Prostate gland (tissue), 2 donors: ENCODE results near the gene HGF. TPM values are rescaled to one million over a fixed set of nuclear protein-coding genes. Genes with fewer than 3 reads are reported as not detected.

Source experiments
- DNase-seq: peaks from one replicate; pipeline ENCODE4 v3.0.0-alpha.2; 2019; ENCODE audit warnings: low spot score
- H3K27ac ChIP-seq, 2 donors: fragments of 200-600 bp; sonication (generic); 2 replicates each; pipeline ENCODE4 v1.5.1; 2017 to 2019
- H3K27me3 ChIP-seq: fragments of 200-600 bp; sonication (generic); replicated peaks from 2 replicates; pipeline ENCODE4 v1.5.1; 2019; ENCODE audit not compliant: insufficient read depth
- H3K36me3 ChIP-seq, 2 donors: fragments of 200-600 bp; sonication (generic); 1 replicate in 1 of 2; 2 replicates in 1 of 2; pipeline versions ENCODE4 v1.5.1 to v1.8.1; 2017 to 2019
- H3K4me1 ChIP-seq: fragments of 200-600 bp; sonication (generic); replicated peaks from 2 replicates; pipeline ENCODE4 v1.5.1; 2019
- H3K4me3 ChIP-seq, 2 donors: fragments of 200-600 bp; sonication (generic); 2 replicates each; pipeline ENCODE4 v1.5.1; 2017 to 2019
- H3K9me3 ChIP-seq: fragments of 200-600 bp; sonication (generic); 2 replicates; pipeline ENCODE4 v1.5.1; 2017
- POLR2A ChIP-seq: fragments of 450-650 bp; IDR thresholded peaks from one replicate; pipeline ENCODE4 v1.6.1; 2016; ENCODE audit warnings: antibody characterized with exemption, mild to moderate bottlenecking
- POLR2AphosphoS5 ChIP-seq: sonication (generic); formaldehyde crosslinking; IDR thresholded peaks from one replicate; pipeline ENCODE4 v1.6.1; 2017; ENCODE audit warnings: antibody characterized with exemption
- WGBS: methylation state at CpG from one replicate; pipeline ENCODE4 v1.1.5; 2018; 5-methylcytosine and 5-hydroxymethylcytosine counted together
- intact Hi-C: fragments of 100-400 bp; cut with DNase I; formaldehyde crosslinking; loops from one replicate; pipeline ENCODE4 v1.14.2; 2022
- total RNA-seq, 2 donors: library from RNA; depleted of rRNA; stranded (reverse); fragments of >200 nt; gene quantifications; one replicate each; pipeline ENCODE4 v1.1.0, GENCODE V29; 2016
- TF ChIP-seq, protein P1 (sequence below), 4 experiments: fragments of 200-600 bp in 2 of 4; fragments of 450-650 bp in 2 of 4; sonication (generic) in 2 of 4; IDR thresholded peaks; 1 replicate in 3 of 4; 2 replicates in 1 of 4; pipeline ENCODE4 v1.5.1; 2016 to 2019; ENCODE audit warnings: antibody characterized with exemption in 4 of 4, mild to moderate bottlenecking in 2 of 4, moderate library complexity in 2 of 4

The HGF gene
- total RNA-seq, 2 donors from 2014 or later: 7.5 to 8.1 TPM

DNA sequence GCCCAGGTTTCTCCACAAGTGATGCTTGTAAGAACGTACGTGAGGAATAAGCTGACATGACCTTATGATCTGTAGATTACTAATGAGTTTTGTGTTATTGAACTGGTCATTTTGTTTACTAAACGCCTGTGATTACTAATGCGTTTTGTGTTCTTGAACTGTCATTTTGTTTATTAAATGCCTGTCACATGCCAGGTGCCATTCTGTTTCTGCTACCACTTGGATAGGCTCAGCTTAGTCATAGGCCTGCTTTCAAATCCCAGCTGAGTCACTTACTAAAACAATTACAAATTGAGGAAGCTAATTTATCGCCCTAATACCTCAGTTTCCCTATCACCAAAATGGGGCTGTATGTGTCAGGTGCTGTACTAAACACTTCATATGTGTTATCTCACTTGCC is 4.7 kb upstream of the HGF start:
- 91% methylated on average over 5 of the region's 5 CpGs for WGBS
- TF ChIP-seq POLR2A (no peak), POLR2AphosphoS5 (no peak)
- TF ChIP-seq, protein P1, sequence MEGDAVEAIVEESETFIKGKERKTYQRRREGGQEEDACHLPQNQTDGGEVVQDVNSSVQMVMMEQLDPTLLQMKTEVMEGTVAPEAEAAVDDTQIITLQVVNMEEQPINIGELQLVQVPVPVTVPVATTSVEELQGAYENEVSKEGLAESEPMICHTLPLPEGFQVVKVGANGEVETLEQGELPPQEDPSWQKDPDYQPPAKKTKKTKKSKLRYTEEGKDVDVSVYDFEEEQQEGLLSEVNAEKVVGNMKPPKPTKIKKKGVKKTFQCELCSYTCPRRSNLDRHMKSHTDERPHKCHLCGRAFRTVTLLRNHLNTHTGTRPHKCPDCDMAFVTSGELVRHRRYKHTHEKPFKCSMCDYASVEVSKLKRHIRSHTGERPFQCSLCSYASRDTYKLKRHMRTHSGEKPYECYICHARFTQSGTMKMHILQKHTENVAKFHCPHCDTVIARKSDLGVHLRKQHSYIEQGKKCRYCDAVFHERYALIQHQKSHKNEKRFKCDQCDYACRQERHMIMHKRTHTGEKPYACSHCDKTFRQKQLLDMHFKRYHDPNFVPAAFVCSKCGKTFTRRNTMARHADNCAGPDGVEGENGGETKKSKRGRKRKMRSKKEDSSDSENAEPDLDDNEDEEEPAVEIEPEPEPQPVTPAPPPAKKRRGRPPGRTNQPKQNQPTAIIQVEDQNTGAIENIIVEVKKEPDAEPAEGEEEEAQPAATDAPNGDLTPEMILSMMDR (IDR thresholded peaks at IDR 0.05): no peak

DNA sequence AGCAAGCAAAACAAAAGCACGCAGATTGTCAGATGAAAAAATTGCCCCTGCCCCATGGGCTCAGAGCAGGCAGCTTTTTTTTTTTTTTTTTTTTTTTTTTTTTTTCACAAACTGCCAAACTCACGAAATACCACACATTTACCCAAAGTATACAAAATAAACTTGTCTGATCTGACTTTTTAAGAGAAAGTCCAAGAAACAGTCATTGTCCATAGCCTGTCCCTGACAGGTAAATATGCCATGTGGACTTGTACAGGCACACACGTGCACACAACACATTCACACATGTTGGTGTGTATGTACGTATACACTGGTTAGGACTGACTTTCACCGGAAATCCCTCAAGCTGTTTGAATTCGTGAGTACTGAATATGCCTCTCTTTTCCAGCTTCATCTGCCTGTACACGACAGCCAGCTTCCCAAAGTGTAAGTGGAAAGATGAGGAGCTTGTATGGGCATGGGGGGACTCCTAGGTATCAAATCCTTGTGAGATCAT is 929 bp upstream of the HGF start:
- peak overlapping the region in 1 of 2 donors; percentile 46 for H3K27ac ChIP-seq
- H3K9me3 ChIP-seq: no peaks in the 10 kb centered on the region
- TF ChIP-seq POLR2AphosphoS5 (no peak), POLR2A (no peak)
- TF ChIP-seq, protein P1 (IDR thresholded peaks at IDR 0.05): no peak

More for the DNA sequence above, 4.7 kb upstream of the HGF start:
- Histone ChIP-seq H3K27ac (no peak overlapping the region), H3K27me3 (no peaks in the 10 kb centered on the region), H3K4me1 (no peaks in the 10 kb centered on the region), H3K36me3 (no peaks in the 10 kb centered on the region), H3K4me3 (no peak overlapping the region), H3K9me3 (no peaks in the 10 kb centered on the region)
- DNase-seq: no peak
- intact Hi-C loops: loop anchor here (5.0 kb wide), 1 partner anchor 87 kb away; no protein-coding TSS in a partner anchor

DNA sequence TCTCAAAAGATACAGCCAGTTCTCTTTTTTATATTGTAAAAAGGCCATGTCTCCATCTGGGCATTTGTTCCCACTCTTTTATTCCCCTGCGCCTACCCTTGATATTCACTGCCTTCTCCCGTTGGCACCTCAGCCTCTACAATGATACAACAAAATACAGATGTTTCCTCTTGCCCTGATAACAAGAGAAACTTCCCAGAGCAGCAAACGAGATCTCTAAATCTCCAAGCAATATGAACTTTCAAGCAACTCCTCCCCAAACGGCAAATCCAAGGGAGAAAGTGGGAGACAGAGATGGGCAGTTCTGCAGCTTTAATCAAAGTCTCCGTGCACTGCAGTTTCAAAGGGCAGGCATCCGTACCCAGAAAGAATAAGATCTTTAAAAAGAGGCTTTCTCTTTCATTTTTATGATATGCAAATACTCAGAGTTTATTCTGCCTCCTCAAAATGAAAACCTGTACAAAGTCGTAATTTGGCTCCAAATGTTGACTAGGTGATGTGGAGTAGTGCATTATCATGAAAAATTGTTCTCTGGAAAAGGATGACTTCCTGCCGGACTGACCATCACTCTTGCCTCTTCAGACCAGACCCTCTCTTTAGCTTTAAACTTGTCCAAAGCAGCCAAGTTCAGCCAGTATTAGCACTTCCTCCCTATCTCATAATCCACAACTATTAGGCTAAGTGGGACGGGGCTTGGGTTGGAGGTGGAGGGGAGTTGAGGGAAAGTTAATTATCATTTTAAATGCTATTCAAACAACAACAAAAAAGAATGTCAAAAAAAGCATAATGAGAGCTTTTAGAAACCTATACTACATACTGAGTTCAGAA is 682 bp downstream of the HGF start:
- TF ChIP-seq POLR2A: no peak
- TF ChIP-seq POLR2AphosphoS5: no peak
- TF ChIP-seq, protein P1 (IDR thresholded peaks at IDR 0.05): no peak
- Histone ChIP-seq H3K4me3 (peak overlapping the region; percentile 6 to 16), H3K4me1 (no peaks in the 10 kb centered on the region), H3K9me3 (no peaks in the 10 kb centered on the region), H3K36me3 (no peaks in the 10 kb centered on the region), H3K27me3 (no peaks in the 10 kb centered on the region), H3K27ac (peak overlapping the region; percentile 26 to 46)
- WGBS: 27% methylated on average over 9 of the region's 9 CpGs
- DNase-seq: no peak
- intact Hi-C loops: loop anchor here (5.0 kb wide), 1 partner anchor 267 kb away; no protein-coding TSS in a partner anchor

More for the DNA sequence above, 929 bp upstream of the HGF start:
- no peak for DNase-seq
- H3K4me3 ChIP-seq: no peak overlapping the region
- H3K27me3 ChIP-seq: no peaks in the 10 kb centered on the region
- H3K36me3 ChIP-seq: no peaks in the 10 kb centered on the region
- WGBS: 49% methylated on average over 7 of the region's 7 CpGs
- intact Hi-C loops: loop anchor here (5.0 kb wide), 1 partner anchor 83 kb away; no protein-coding TSS in a partner anchor
- H3K4me1 ChIP-seq: no peaks in the 10 kb centered on the region

DNA sequence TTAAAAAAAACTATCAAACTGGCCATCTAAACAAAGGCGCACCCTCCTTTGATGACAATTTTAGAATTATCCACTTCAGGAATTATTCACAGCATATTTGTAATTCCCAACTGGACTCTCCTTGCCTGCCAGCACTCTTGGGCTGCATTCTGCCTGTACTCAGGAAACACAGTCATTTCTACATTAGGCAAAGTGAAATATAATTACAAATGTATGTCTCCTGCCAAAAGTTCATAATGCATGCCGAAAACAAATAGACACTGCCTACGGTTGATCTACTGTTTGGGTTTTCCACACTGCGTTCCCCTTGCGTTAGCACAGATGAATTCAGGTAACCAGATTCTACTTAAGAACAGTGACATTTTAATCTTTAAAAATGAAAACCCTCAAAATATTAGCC is 1.9 kb downstream of the HGF start:
- no peaks in the 10 kb centered on the region for H3K9me3 ChIP-seq
- H3K36me3 ChIP-seq: no peaks in the 10 kb centered on the region
- WGBS: 67% methylated on average over 5 of the region's 5 CpGs
- intact Hi-C loops: loop anchor here (5.0 kb wide), 1 partner anchor 266 kb away; no protein-coding TSS in a partner anchor
- no peak overlapping the region for H3K4me3 ChIP-seq
- H3K4me1 ChIP-seq: no peaks in the 10 kb centered on the region
- H3K27me3 ChIP-seq: no peaks in the 10 kb centered on the region
- TF ChIP-seq, protein P1 (IDR thresholded peaks at IDR 0.05): no peak
- TF ChIP-seq POLR2A (no peak), POLR2AphosphoS5 (no peak)
- DNase-seq: no peak
- H3K27ac ChIP-seq: no peak overlapping the region
